Bronchial epithelial cell (primary cell): Measurements from ENCODE around the gene THBS1. TPM values are rescaled to one million over a fixed set of nuclear protein-coding genes. Genes with fewer than 3 reads are reported as not detected.

Experiments used
- DNase-seq: peaks from one replicate; pipeline ENCODE4 v3.0.0-alpha.2; 2010; ENCODE audit warnings: low read depth
- FAIRE-seq: peaks from 2 replicates; lab custom pipeline; 2011; peaks lifted over from hg19 to GRCh38; lab: Jason Lieb, UNC
- H3K27me3 ChIP-seq: 2 replicates; pipeline ENCODE4 v1.5.1; 2011; ENCODE audit warnings: low read length; ENCODE audit not compliant: control insufficient read depth, insufficient read depth
- H3K36me3 ChIP-seq: 2 replicates; pipeline ENCODE4 v1.5.1; 2011; ENCODE audit warnings: low read length; ENCODE audit not compliant: control insufficient read depth, insufficient read depth
- H3K4me3 ChIP-seq: 2 replicates; pipeline ENCODE4 v1.5.1; 2011; ENCODE audit warnings: mild to moderate bottlenecking, low read depth, low read length, control low read depth
- CTCF ChIP-seq: IDR thresholded peaks from 2 replicates; pipeline ENCODE4 v1.5.1; 2011; ENCODE audit warnings: mild to moderate bottlenecking, moderate library complexity, low read length, control low read depth, inconsistent platforms; ENCODE audit not compliant: insufficient read depth, severe bottlenecking
- total RNA-seq: library from RNA; depleted of rRNA; stranded (reverse); fragments of >200 nt; gene quantifications from 2 replicates; pipeline ENCODE4 v1.2.1, GENCODE V29; 2014

THBS1 gene
- total RNA-seq, 1 donor from 2014 or later: 162 TPM

GRCh38 chr15:39580117-39580484 lies 778 bp upstream of the THBS1 start:
- no peaks in the 10 kb centered on the region for H3K27me3 ChIP-seq
- FAIRE-seq: no peak
- peak overlapping the region; percentile 58 for H3K4me3 ChIP-seq
- TF ChIP-seq CTCF: peak; percentile 96
- DNase-seq: peak; percentile 69
- peaks cover 15% of the 10 kb centered on the region for H3K36me3 ChIP-seq

DNA sequence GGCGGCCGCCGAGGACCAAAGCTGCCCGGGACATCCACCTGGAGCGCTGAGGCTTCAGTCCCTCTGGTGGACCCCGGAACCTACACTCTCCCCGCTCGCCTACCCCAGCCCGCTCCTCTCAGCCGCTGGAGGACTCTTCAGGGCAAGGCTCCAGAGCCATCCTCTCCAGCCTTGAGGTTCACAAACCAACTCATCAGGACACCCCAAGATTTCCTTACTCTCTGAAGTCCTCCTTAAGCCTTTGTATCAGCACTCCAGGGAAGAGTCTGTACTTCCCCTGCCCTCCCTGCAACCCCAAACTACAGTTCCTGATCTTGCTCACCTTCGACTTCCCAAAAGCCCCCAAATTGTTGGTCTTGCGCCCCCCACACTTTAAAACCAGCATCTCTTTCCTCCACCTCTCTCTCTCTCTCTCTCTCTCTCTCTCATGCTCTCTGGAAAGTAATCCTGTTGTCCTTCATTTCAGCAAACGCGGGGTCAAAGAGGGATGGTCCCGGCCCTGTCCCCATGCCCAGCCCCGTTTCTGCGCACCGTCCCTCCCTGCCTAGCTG lies 438 bp downstream of the THBS1 start:
- Histone ChIP-seq H3K4me3 (peak overlapping the region; percentile 58), H3K27me3 (no peaks in the 10 kb centered on the region), H3K36me3 (peaks cover 24% of the 10 kb centered on the region)
- FAIRE-seq (no peak), DNase-seq (peak; percentile 14)
- no peak for TF ChIP-seq CTCF

GRCh38 chr15:39581793-39582285 lies 960 bp downstream of the THBS1 start:
- DNase-seq: peak; percentile 50
- peaks cover 27% of the 10 kb centered on the region for H3K36me3 ChIP-seq

DNA sequence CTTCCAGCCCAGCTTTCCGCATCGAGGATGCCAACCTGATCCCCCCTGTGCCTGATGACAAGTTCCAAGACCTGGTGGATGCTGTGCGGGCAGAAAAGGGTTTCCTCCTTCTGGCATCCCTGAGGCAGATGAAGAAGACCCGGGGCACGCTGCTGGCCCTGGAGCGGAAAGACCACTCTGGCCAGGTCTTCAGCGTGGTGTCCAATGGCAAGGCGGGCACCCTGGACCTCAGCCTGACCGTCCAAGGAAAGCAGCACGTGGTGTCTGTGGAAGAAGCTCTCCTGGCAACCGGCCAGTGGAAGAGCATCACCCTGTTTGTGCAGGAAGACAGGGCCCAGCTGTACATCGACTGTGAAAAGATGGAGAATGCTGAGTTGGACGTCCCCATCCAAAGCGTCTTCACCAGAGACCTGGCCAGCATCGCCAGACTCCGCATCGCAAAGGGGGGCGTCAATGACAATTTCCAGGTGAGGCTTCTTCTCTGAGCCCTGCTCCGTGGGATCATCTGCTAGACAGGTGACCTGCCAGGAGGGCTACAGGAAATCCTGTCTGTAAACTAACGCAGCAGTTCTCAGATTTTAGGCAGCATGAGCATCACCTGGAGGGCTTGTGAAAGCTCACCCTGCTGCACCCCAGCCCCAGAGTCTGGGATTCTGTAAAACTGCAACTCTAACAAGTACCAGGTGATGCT lies 1.6 kb downstream of the THBS1 start:
- Histone ChIP-seq H3K27me3 (no peaks in the 10 kb centered on the region), H3K36me3 (peaks cover 30% of the 10 kb centered on the region), H3K4me3 (peak overlapping the region; percentile 58)
- FAIRE-seq: no peak
- no peak for DNase-seq
- no peak for TF ChIP-seq CTCF

More at GRCh38 chr15:39581793-39582285, 960 bp downstream of the THBS1 start:
- Histone ChIP-seq H3K4me3 (peak overlapping the region; percentile 58), H3K27me3 (no peaks in the 10 kb centered on the region)
- peak; percentile 79 for TF ChIP-seq CTCF
- FAIRE-seq: no peak

DNA sequence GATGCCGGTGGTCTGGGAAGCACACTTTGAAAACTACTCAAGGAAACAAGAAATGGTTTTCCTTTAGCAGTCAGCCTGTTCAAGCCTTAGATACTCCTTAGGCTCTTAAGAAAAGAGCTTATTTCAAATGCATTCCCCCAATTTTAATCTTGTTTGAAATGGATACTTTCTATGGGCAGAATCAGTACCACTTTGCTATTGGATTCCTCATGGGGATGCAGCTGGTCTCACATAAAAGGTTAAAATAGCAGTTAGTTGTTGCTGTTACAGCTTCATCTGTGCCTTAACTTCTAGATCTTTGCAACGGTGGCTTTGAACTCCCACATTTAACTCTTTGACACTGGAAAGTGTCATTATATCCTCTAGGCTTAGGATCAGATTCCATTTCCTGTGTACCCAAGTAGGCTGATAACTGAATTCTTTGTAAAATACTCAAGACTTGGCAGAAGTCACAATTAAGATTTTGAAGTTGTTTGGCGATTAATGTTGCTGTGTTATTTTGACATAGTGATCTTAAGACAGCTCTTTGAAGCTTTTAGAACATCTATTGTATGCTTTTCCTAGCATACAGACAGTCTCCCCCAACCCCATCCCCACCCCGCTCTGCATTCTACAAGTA lies 2.2 kb downstream of the THBS1 start:
- DNase-seq: no peak
- no peak for FAIRE-seq

More for the DNA sequence above, 2.2 kb downstream of the THBS1 start:
- TF ChIP-seq CTCF: no peak
- H3K4me3 ChIP-seq: no peak overlapping the region
- peaks cover 34% of the 10 kb centered on the region for H3K36me3 ChIP-seq
- H3K27me3 ChIP-seq: no peaks in the 10 kb centered on the region
